GM18526 (cell line): Measurements from ENCODE around the gene NSG1.

ENCODE experiments used
- POLR2A ChIP-seq: IDR thresholded peaks from 3 replicates; pipeline ENCODE4 v1.6.1; 2011; ENCODE audit not compliant: insufficient read length; ENCODE audit errors: extremely low read depth

Gene NSG1

DNA sequence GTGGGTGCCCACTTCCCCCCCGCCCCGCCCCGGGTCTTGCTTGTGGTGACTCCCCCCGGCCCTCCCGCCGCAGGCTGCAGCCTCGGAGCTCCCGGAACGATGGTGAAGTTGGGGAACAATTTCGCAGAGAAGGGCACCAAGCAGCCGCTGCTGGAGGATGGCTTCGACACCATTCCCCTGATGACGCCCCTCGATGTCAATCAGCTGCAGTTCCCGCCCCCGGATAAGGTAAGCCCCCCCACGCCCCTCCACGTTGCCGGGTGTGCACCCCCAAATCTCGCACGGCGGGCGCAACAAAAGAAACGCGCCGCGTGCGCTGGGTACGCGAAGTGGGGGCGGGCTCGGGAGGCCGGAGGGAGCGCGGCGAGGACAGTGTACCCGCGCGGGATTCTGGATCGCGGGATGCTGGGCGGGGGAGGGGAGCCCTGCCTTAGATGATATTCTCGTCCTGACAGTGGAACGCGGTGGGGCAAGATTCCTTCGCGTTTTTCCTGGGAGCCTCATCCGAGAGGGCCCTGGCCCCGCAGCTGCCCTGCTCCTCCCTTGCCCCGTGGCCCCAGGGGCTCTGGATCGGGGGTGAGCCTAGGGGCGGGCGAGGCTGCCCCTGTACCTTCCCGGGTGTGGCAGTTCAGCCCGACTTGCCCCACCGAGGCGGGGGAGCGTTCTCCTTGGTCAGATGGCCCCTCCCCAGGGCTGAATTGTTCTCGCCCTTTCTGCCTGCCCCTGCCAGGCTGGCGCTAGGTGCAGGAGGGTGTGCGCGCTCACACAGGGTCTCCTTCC lies 819 bp downstream of the NSG1 start:
- TF ChIP-seq POLR2A = no peak

- TF ChIP-seq POLR2A = no peak
Measured at GRCh38 chr4:4388311-4388790, 1.4 kb downstream of the NSG1 start.

GRCh38 chr4:4388836-4389575 lies 2.1 kb downstream of the NSG1 start:
- no peak for TF ChIP-seq POLR2A

GRCh38 chr4:4390046-4390445 lies 3.1 kb downstream of the NSG1 start:
- no peak for TF ChIP-seq POLR2A

DNA sequence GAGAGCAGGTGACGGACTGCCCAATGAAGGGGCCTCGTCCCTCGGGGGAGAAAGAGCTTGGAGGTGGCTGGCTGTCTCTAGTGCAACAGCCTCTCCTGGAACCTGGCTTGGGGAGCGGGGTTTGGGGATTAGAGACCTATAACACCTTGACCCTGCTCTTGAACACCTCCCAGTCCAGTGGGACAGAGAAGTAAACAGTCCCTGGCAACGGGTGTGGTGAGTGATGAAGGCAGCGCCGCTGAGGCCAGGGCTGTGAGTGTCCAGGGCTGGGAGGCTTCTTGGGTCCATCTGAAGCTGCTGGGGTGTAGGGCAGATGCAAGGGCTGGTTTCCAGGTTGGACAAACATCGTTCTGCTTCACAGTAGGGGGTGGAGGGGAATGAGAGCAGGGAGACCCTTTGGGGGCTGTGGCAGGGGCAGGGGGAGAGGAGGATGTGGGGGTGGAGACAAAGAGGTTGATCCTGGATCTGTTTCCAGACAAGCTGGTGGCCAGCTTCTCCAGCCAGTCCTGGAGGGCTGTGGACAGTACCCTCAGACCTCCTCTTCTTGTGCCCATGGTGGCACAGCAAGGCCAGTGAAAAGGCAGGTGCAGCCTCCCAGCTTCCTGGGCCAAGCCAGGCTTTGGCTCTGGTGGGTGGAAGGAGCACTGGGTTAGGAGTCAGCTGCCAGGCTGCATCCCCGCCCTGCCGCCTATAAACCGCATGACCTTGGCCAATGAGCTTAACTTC lies 3.8 kb downstream of the NSG1 start:
- TF ChIP-seq POLR2A = no peak

GRCh38 chr4:4391866-4392265 lies 5.0 kb downstream of the NSG1 start:
- no peak for TF ChIP-seq POLR2A

- no peak for TF ChIP-seq POLR2A
Measured at GRCh38 chr4:4392501-4393183, 5.7 kb downstream of the NSG1 start.

GRCh38 chr4:4394644-4395043 lies 7.7 kb downstream of the NSG1 start:
- TF ChIP-seq POLR2A = no peak

GRCh38 chr4:4395371-4395770 lies 8.5 kb downstream of the NSG1 start:
- TF ChIP-seq POLR2A = no peak

DNA sequence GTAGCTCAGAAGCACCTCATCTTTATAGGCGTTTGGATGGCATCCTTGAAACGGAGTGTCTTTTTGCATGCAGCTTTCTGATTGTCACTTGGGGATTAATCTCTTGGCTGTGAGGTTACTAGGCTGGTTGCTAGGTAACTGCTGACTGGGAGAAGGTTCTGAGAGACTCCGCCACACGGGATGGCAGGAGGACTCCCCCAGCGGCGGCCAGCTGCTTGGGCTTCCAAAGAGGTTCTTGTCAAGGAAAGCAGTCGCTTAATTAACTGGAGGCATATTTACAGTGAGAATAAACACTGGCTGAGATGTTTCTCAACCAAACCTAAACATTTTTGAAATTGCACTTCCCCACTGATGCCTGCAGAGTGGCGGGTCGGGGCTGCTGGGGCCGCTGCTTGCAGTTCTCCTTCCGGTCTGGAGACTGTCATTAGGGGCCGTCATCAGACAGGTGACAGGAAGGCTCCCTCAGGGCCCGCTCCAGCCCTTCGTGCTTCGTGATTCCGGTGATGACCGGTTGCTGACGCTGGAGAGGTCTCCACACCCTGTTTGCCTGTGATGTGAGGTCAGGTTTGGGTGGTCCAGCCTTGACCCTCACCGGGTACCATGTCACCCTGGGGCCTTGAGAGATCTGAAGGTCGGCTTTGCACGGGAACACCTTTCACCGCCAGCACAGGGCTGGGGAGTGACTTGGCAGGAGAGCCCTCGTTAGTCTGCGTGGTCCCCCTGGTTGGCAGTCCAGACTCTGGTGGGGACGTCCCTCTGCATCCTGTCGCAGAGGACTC lies 9.1 kb downstream of the NSG1 start:
- no peak for TF ChIP-seq POLR2A

- no peak for TF ChIP-seq POLR2A
Measured at GRCh38 chr4:4396628-4397440, 9.9 kb downstream of the NSG1 start.

DNA sequence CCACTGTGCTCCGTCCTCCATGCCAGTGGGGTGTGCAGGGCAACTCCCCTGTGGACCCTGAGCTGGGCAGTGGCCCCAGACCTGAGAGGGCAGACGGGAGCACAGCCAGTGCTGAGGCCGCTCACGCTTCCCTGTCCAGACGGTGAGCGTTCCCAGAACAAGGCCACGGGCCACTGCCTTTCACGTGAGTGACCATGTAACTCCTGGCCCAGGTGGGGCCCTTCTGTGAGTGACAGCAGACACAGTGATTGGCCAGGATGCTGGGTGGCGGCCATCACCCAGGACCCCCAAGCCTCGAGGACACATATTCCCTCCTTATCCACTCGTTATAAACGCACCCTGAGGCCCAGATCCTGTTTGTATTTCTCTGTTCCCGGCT lies 10.5 kb downstream of the NSG1 start:
- TF ChIP-seq POLR2A = no peak

- TF ChIP-seq POLR2A = no peak
Measured at GRCh38 chr4:4398430-4398829, 11.5 kb downstream of the NSG1 start.

- TF ChIP-seq POLR2A = no peak
Measured at GRCh38 chr4:4401036-4401435, 14.1 kb downstream of the NSG1 start.
